K562 (cell line): Measurements from ENCODE around the gene GALK2. TPM values are rescaled to one million over a fixed set of nuclear protein-coding genes. Genes with fewer than 3 reads are reported as not detected.

Source experiments
- ATAC-seq: fragments of 200-7000 bp; cut with Tn5 transposase; 3 replicates; pipeline ENCODE4 v1.9.1; 2020; ENCODE audit warnings: moderate library complexity
- BruUV-seq: library from RNA; stranded (reverse); fragments of 400-500 nt; replicated peaks from 2 replicates; lab custom pipeline; 2021; lab: Mats Ljungman, UMichigan
- CTCF ChIA-PET: fragments of 300-600 bp; formaldehyde crosslinking; extraction: SDS; loops from one replicate; lab custom pipeline; 2021; ENCODE audit warnings: low intra/inter-chr PET ratio; lab: Yijun Ruan, JAX
- POLR2A ChIA-PET: fragments of 300-600, 350-650 bp; sonication (Branson Sonifier 250); formaldehyde crosslinking; extraction: SDS; loops from one replicate; lab custom pipeline; 2021; ENCODE audit warnings: antibody characterized with exemption, inconsistent platforms; lab: Yijun Ruan, JAX
- DNase-seq, 4 experiments: peaks; one replicate each; pipeline versions ENCODE4 v3.0.0 to v3.0.0-alpha.2; 2011 to 2018; ENCODE audit warnings: low spot score in 3 of 4, mixed read lengths in 3 of 4; ENCODE audit errors: extremely low read depth in 1 of 4
- FAIRE-seq: peaks from 2 replicates; lab custom pipeline; 2011; peaks lifted over from hg19 to GRCh38; lab: Jason Lieb, UNC
- H2AFZ ChIP-seq: 2 replicates; pipeline ENCODE4 v1.6.0; 2011; ENCODE audit warnings: low read depth, low read length, control low read depth, inconsistent platforms
- H3K27ac ChIP-seq: fragments of 200-600 bp; 3 replicates; pipeline ENCODE4 v1.8.0; 2011; ENCODE audit warnings: low read depth, mild to moderate bottlenecking, control low read depth, inconsistent platforms, low read length, moderate library complexity, mixed read lengths; ENCODE audit errors: extremely low read depth
- H3K27me3 ChIP-seq, 2 experiments: fragments of 300-600 bp in 1 of 2; 2 replicates in 1 of 2; 3 replicates in 1 of 2; pipeline versions ENCODE4 v1.6.0 to v1.8.0; 2011; ENCODE audit warnings: inconsistent platforms in 2 of 2, low read length in 2 of 2, mild to moderate bottlenecking in 1 of 2, mixed read lengths in 1 of 2, moderate library complexity in 1 of 2; ENCODE audit not compliant: control insufficient read depth in 2 of 2, insufficient read depth in 2 of 2
- H3K36me3 ChIP-seq: fragments of 300-600 bp; 3 replicates; pipeline ENCODE4 v1.8.0; 2011; ENCODE audit warnings: mild to moderate bottlenecking, low read length, inconsistent platforms; ENCODE audit not compliant: control insufficient read depth, insufficient read depth
- H3K4me1 ChIP-seq, 2 experiments: fragments of 200-600 bp in 1 of 2; replicated peaks in 1 of 2; 2 replicates in 1 of 2; 3 replicates in 1 of 2; pipeline versions ENCODE4 v1.5.1 to v1.8.0; 2011; ENCODE audit warnings: inconsistent platforms in 2 of 2, low read length in 2 of 2, mild to moderate bottlenecking in 1 of 2, mixed read lengths in 1 of 2, moderate library complexity in 1 of 2; ENCODE audit not compliant: control insufficient read depth in 2 of 2, insufficient read depth in 2 of 2
- H3K4me2 ChIP-seq: 2 replicates; pipeline ENCODE4 v1.6.1; 2011; ENCODE audit warnings: low read length, control low read depth, inconsistent platforms, mixed read lengths; ENCODE audit not compliant: insufficient read depth
- H3K4me3 ChIP-seq: fragments of 200-600 bp; sonication (generic), shearing (Covaris generic); 2 replicates; pipeline ENCODE4 v1.5.1; 2016; ENCODE audit warnings: control low read depth, inconsistent platforms
- H3K79me2 ChIP-seq: fragments of 200-600 bp; 3 replicates; pipeline ENCODE4 v1.8.0; 2011; ENCODE audit warnings: low read length, inconsistent platforms; ENCODE audit not compliant: control insufficient read depth, insufficient read depth
- H3K9ac ChIP-seq, 2 experiments: 2 replicates each; pipeline versions ENCODE4 v1.6.0 to v1.6.1; 2011; ENCODE audit warnings: low read depth in 2 of 2, low read length in 2 of 2, control low read depth in 1 of 2, inconsistent platforms in 1 of 2, mild to moderate bottlenecking in 1 of 2, mixed read lengths in 1 of 2; ENCODE audit not compliant: insufficient read depth in 1 of 2
- H3K9me1 ChIP-seq: one replicate; pipeline ENCODE4 v1.6.0; 2011; ENCODE audit warnings: inconsistent platforms, mild to moderate bottlenecking, low read length, moderate library complexity; ENCODE audit not compliant: control insufficient read depth, insufficient read depth
- H3K9me3 ChIP-seq: replicated peaks from 2 replicates; pipeline ENCODE4 v1.5.1; 2011; ENCODE audit warnings: low read depth, low read length, inconsistent platforms; ENCODE audit not compliant: control insufficient read depth, insufficient read depth
- H4K20me1 ChIP-seq: replicated peaks from 2 replicates; pipeline ENCODE4 v1.6.1; 2011; ENCODE audit warnings: low read length, inconsistent platforms, mixed read lengths; ENCODE audit not compliant: control insufficient read depth, insufficient read depth
- CHD4 ChIP-seq: fragments of 200-600 bp; sonication (generic); IDR thresholded peaks from 3 replicates; pipeline ENCODE4 v1.6.1; 2012; ENCODE audit warnings: low read depth, mild to moderate bottlenecking, mixed read lengths, low read length, inconsistent platforms; ENCODE audit not compliant: insufficient read depth, insufficient replicate concordance, poor library complexity, severe bottlenecking
- HNRNPL ChIP-seq: fragments of 200-400 bp; formaldehyde crosslinking; IDR thresholded peaks from 2 replicates; pipeline ENCODE4 v1.6.1; 2017; ENCODE audit warnings: low read depth, mild to moderate bottlenecking, low read length
- ILF3 ChIP-seq: fragments of 450-650 bp; IDR thresholded peaks from 2 replicates; pipeline ENCODE4 v1.6.1; 2018; ENCODE audit warnings: antibody characterized with exemption, mild to moderate bottlenecking, moderate library complexity, borderline replicate concordance
- MCM7 ChIP-seq, 2 experiments: fragments of 450-650 bp; IDR thresholded peaks; 2 replicates each; pipeline ENCODE4 v1.6.1; 2016 to 2018
- NR4A1 ChIP-seq, 2 experiments: fragments of 250-450 bp in 1 of 2; fragments of 450-650 bp in 1 of 2; sonication (Bioruptor Pico) in 1 of 2; IDR thresholded peaks; 2 replicates each; pipeline versions ENCODE4 v1.4.0 to v1.6.1; 2016 to 2020; ENCODE audit warnings: mild to moderate bottlenecking in 2 of 2, missing compliant biosample characterization in 1 of 2, missing genetic modification characterization in 1 of 2, moderate library complexity in 1 of 2
- PTTG1 ChIP-seq: fragments of 450-650 bp; IDR thresholded peaks from 2 replicates; pipeline ENCODE4 v1.6.1; 2016; ENCODE audit warnings: low read depth, mild to moderate bottlenecking, missing genetic modification characterization, missing compliant biosample characterization
- RBM34 ChIP-seq: fragments of 200-400 bp; formaldehyde crosslinking; IDR thresholded peaks from 2 replicates; pipeline ENCODE4 v1.6.1; 2018; ENCODE audit warnings: low read length, borderline replicate concordance; ENCODE audit not compliant: insufficient read depth
- RNF2 ChIP-seq: sonication (generic); IDR thresholded peaks from 2 replicates; pipeline ENCODE4 v1.6.1; 2016
- SLC30A9 ChIP-seq: fragments of 250-450 bp; sonication (Bioruptor Pico); IDR thresholded peaks from 2 replicates; pipeline ENCODE4 v1.8.0; 2022; ENCODE audit warnings: mild to moderate bottlenecking, moderate library complexity
- SMARCA5 ChIP-seq: fragments of 450-650 bp; IDR thresholded peaks from 2 replicates; pipeline ENCODE4 v1.6.1; 2016
- STAT5A ChIP-seq: IDR thresholded peaks from 2 replicates; pipeline ENCODE4 v1.6.1; 2012; ENCODE audit warnings: low read length, inconsistent platforms, borderline replicate concordance
- TFAM ChIP-seq: fragments of 250-450 bp; sonication (Bioruptor Pico); conservative IDR thresholded peaks from 2 replicates; pipeline ENCODE4 v1.5.0; 2021; ENCODE audit warnings: mild to moderate bottlenecking, moderate library complexity
- ZKSCAN3 ChIP-seq: fragments of 250-450 bp; sonication (Bioruptor Pico); IDR thresholded peaks from 2 replicates; pipeline ENCODE4 v1.4.0; 2020
- ZNF133 ChIP-seq: fragments of 250-450 bp; sonication (Bioruptor Pico); IDR thresholded peaks from 2 replicates; pipeline ENCODE4 v1.4.0; 2020; ENCODE audit warnings: mild to moderate bottlenecking
- ZNF347 ChIP-seq: fragments of 450-650 bp; formaldehyde crosslinking; IDR thresholded peaks from 2 replicates; pipeline ENCODE4 v1.4.0; 2020; ENCODE audit warnings: low read depth, mild to moderate bottlenecking, moderate library complexity
- ZNF589 ChIP-seq: fragments of 200-800 bp; sonication (Bioruptor generic); IDR thresholded peaks from 2 replicates; pipeline ENCODE4 v1.6.1; 2016; ENCODE audit warnings: low read depth, missing genetic modification characterization, missing compliant biosample characterization
- WGBS: fragments of 100-300 bp; shearing (Covaris generic); methylation state at CpG from one replicate; pipeline ENCODE4 v1.1.6; 2016; ENCODE audit warnings: low coverage, mixed read lengths; ENCODE audit not compliant: insufficient coverage; ENCODE audit errors: missing lambda C conversion rate; 5-methylcytosine and 5-hydroxymethylcytosine counted together
- in situ Hi-C: fragments of 300-500 bp; cut with MboI; formaldehyde crosslinking; loops from 4 replicates; pipeline ENCODE4 v1.15.0; 2018; ENCODE audit warnings: inconsistent platforms, mixed read lengths
- intact Hi-C: fragments of 100-400 bp; cut with micrococcal nuclease; formaldehyde crosslinking; loops from 2 replicates; pipeline ENCODE4 v1.14.2; 2022
- polyA plus RNA-seq, 8 experiments: library from polyadenylated mRNA; depleted of rRNA in 4 of 8; stranded (reverse) in 5 of 8; unstranded in 3 of 8; fragments of >200 nt; fragmentation: Nextera tagmentation in 2 of 8; fragmentation: Illumina TruSeq in 1 of 8; extraction: Ambion mirVana in 2 of 8; extraction: Trizol in 1 of 8; gene quantifications; 2 replicates each; pipeline versions ENCODE4 v1.2.1 to v1.2.3, GENCODE V29; 2011 to 2014; ENCODE audit warnings: inconsistent platforms in 1 of 8, missing spikeins in 1 of 8
- total RNA-seq, 7 experiments: library from RNA; depleted of rRNA in 6 of 7; stranded (reverse); fragments of >200 nt in 6 of 7; fragmentation: Illumina TruSeq in 2 of 7; extraction: Trizol in 2 of 7; gene quantifications; 2 replicates each; pipeline versions ENCODE4 v1.2.1 to v1.2.3, GENCODE V29; 2011 to 2021; ENCODE audit warnings: low replicate concordance in 1 of 7
- TF ChIP-seq, protein P1 (sequence below): fragments of 250-450 bp; sonication (Bioruptor Pico); IDR thresholded peaks from 2 replicates; pipeline ENCODE4 v1.8.0; 2021; ENCODE audit warnings: moderate library complexity, mild to moderate bottlenecking, inconsistent platforms
- TF ChIP-seq, protein P2 (sequence below): fragments of 200-800 bp; sonication (Bioruptor generic); IDR thresholded peaks from 2 replicates; pipeline ENCODE4 v1.6.1; 2017; ENCODE audit warnings: missing genetic modification characterization, missing compliant biosample characterization
- TF ChIP-seq, protein P3 (sequence below): fragments of 450-650 bp; formaldehyde crosslinking; IDR thresholded peaks from 2 replicates; pipeline ENCODE4 v1.4.0; 2020; ENCODE audit warnings: mild to moderate bottlenecking, moderate library complexity

The GALK2 gene
- total and polyA plus RNA-seq, 9 of the 15 experiments (the other 6 are each of a cell fraction or from before 2014, with no cell fraction given), result 32.8 to 82.0 (median 54.4) TPM

DNA sequence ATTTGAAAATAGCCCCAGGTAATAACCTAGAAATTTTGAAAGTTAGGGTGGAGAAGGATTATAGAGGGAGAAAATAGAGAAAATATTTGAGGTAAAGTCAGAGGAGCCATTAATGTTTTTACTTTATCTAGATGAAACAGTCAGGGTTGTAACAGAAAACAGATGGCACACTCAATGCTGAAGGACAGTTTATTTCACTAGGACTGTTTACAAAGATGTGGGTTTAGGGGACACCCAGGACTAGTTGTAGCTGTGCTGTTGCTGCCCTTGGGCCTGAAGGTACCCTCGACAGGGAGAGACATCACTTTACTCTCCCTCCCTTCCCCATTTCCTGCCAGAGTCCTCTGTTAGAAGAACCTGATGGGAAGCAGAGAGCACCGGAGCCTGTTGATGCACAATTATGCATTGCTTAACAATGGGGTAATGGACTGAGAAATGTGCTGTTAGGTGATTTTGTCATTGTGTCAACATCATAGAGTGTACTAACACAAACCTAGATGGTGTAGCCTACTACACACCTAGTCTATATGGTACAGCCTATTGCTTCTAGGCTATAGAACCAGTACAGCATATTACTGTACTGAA is 103.8 kb downstream of the GALK2 start:
- H2AFZ ChIP-seq, result no peak overlapping the region
- H3K4me2 ChIP-seq, result no peak overlapping the region
- intact Hi-C loops, result no loop called here
- no peaks in the 10 kb centered on the region for H3K9me1 ChIP-seq
- ATAC-seq, result no peak; the same call in 2 of the 3 replicates
- 93% methylated on average over 2 of the region's 2 CpGs for WGBS
- H3K27me3 ChIP-seq, result no peaks in the 10 kb centered on the region
- H4K20me1 ChIP-seq, result no peaks in the 10 kb centered on the region
- no peak overlapping the region for H3K9ac ChIP-seq
- H3K4me1 ChIP-seq, result no peaks in the 10 kb centered on the region
- BruUV-seq, result no TSS peak
- TF ChIP-seq PTTG1 (tag), result no peak
- no peak for TF ChIP-seq CHD4
- no peak for TF ChIP-seq ILF3
- no peak for TF ChIP-seq ZNF133
- TF ChIP-seq SMARCA5, result no peak
- no peak for TF ChIP-seq SLC30A9 (CRISPR knock-in tag)
- TF ChIP-seq RNF2, result no peak
- TF ChIP-seq, protein P1, sequence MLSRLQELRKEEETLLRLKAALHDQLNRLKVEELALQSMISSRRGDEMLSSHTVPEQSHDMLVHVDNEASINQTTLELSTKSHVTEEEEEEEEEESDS (CRISPR knock-in tag), result no peak
- TF ChIP-seq ZNF589 (CRISPR knock-in tag), result no peak
- TF ChIP-seq HNRNPL, result no peak
- no peak for TF ChIP-seq ZKSCAN3 (CRISPR knock-in tag)
- no peak for TF ChIP-seq TFAM
- TF ChIP-seq, protein P2, sequence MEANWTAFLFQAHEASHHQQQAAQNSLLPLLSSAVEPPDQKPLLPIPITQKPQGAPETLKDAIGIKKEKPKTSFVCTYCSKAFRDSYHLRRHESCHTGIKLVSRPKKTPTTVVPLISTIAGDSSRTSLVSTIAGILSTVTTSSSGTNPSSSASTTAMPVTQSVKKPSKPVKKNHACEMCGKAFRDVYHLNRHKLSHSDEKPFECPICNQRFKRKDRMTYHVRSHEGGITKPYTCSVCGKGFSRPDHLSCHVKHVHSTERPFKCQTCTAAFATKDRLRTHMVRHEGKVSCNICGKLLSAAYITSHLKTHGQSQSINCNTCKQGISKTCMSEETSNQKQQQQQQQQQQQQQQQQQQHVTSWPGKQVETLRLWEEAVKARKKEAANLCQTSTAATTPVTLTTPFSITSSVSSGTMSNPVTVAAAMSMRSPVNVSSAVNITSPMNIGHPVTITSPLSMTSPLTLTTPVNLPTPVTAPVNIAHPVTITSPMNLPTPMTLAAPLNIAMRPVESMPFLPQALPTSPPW (CRISPR knock-in tag), result no peak
- no peak for TF ChIP-seq RBM34
- TF ChIP-seq, protein P3, sequence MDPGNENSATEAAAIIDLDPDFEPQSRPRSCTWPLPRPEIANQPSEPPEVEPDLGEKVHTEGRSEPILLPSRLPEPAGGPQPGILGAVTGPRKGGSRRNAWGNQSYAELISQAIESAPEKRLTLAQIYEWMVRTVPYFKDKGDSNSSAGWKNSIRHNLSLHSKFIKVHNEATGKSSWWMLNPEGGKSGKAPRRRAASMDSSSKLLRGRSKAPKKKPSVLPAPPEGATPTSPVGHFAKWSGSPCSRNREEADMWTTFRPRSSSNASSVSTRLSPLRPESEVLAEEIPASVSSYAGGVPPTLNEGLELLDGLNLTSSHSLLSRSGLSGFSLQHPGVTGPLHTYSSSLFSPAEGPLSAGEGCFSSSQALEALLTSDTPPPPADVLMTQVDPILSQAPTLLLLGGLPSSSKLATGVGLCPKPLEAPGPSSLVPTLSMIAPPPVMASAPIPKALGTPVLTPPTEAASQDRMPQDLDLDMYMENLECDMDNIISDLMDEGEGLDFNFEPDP (CRISPR knock-in tag), result no peak
- no peak for TF ChIP-seq NR4A1 (CRISPR knock-in tag; IDR thresholded peaks at IDR 0.05)
- TF ChIP-seq NR4A1 (tag; IDR thresholded peaks at IDR 0.05), result no peak
- no peak for TF ChIP-seq MCM7 (IDR thresholded peaks at IDR 0.05)
- TF ChIP-seq STAT5A, result no peak
- TF ChIP-seq ZNF347 (CRISPR knock-in tag), result no peak
- TF ChIP-seq, all 486 proteins: peak for 0
- Histone ChIP-seq H3K36me3 (peaks cover 41% of the 10 kb centered on the region), H3K79me2 (no peaks in the 10 kb centered on the region), H3K27ac (no peak overlapping the region), H3K9me3 (no peaks in the 10 kb centered on the region; the same call in 1 of the 2 replicates), H3K4me3 (no peak overlapping the region)
- DNase-seq, result no peak
- ChIA-PET CTCF (interaction anchor here (0.7 kb wide), 1 partner anchor 1109 kb away, joined by 3 read pairs; no protein-coding TSS in a partner anchor), POLR2A (interaction anchor here (1.4 kb wide), 1 partner anchor 25 kb away, joined by 3 read pairs; no protein-coding TSS in a partner anchor)
- in situ Hi-C loops, result no loop called here
- no peak for FAIRE-seq
